GM19035 (cell line): ENCODE data around the gene SMAD3.

Source experiments
- ATAC-seq: cut with Tn5 transposase; IDR thresholded peaks from one replicate; pipeline ENCODE4 v1.9.1; 2021; ENCODE audit not compliant: unreplicated experiment

Gene SMAD3

GRCh38 chr15:67080118-67080899, 14.9 kb downstream of the SMAD3 start:
- ATAC-seq: no peak

GRCh38 chr15:67080900-67081431, 15.6 kb downstream of the SMAD3 start:
- ATAC-seq: peak; percentile 37

GRCh38 chr15:67082007-67082536, 16.7 kb downstream of the SMAD3 start:
- ATAC-seq: no peak

GRCh38 chr15:67083135-67083762, 17.8 kb downstream of the SMAD3 start:
- ATAC-seq: no peak

- no peak for ATAC-seq
Measured at GRCh38 chr15:67084561-67084960, 19.2 kb downstream of the SMAD3 start.

GRCh38 chr15:67085237-67085817, 19.9 kb downstream of the SMAD3 start:
- peak; percentile 32 for ATAC-seq

- ATAC-seq: peak; percentile 49
Measured at GRCh38 chr15:67085818-67086636, 20.6 kb downstream of the SMAD3 start.

- no peak for ATAC-seq
Measured at GRCh38 chr15:67086637-67086914, 21.2 kb downstream of the SMAD3 start.

GRCh38 chr15:67087507-67088172, 22.2 kb downstream of the SMAD3 start:
- ATAC-seq: no peak

- ATAC-seq: no peak
Measured at GRCh38 chr15:67089217-67090193, 24.1 kb downstream of the SMAD3 start.

GRCh38 chr15:67090297-67091070, 25.1 kb downstream of the SMAD3 start:
- no peak for ATAC-seq

GRCh38 chr15:67091071-67091979, 25.9 kb downstream of the SMAD3 start:
- ATAC-seq: peak; percentile 75

GRCh38 chr15:67091980-67092677, 26.7 kb downstream of the SMAD3 start:
- no peak for ATAC-seq

- no peak for ATAC-seq
Measured at GRCh38 chr15:67092752-67093503, 27.5 kb downstream of the SMAD3 start.

- ATAC-seq: no peak
Measured at GRCh38 chr15:67093504-67093862, 28.1 kb downstream of the SMAD3 start.
